Vagina (tissue), 2 donors: ENCODE measurements around the gene RSPH10B.
"Not testable (repeated sequence)": the region's sequence is repeated elsewhere in the genome, so short reads cannot be mapped to it uniquely, and the experiment has no call there.

Experiments used
- CTCF ChIP-seq, 3 experiments: fragments of 450-650 bp in 2 of 3; fragments of 200-600 bp in 1 of 3; sonication (generic) in 1 of 3; IDR thresholded peaks; one replicate each; pipeline ENCODE4 v1.5.1; 2017 to 2019; ENCODE audit warnings: antibody characterized with exemption in 3 of 3, mild to moderate bottlenecking in 2 of 3, moderate library complexity in 2 of 3
- POLR2AphosphoS5 ChIP-seq, 2 donors: sonication (generic); formaldehyde crosslinking; IDR thresholded peaks; one replicate each; pipeline ENCODE4 v1.9.0; 2017; ENCODE audit warnings: antibody characterized with exemption in 2 of 2, mild to moderate bottlenecking in 2 of 2, low read depth in 1 of 2; ENCODE audit not compliant: insufficient read depth in 1 of 2

GRCh38 chr7:5904726-5905125, 65.8 kb downstream of the RSPH10B start:
- TF ChIP-seq CTCF (IDR thresholded peaks at IDR 0.05); POLR2AphosphoS5 (IDR thresholded peaks at IDR 0.05; ENCODE audit: insufficient read depth in 1 of 2, low read depth in 1 of 2): not testable (repeated sequence)
